H7 (cell line): ENCODE measurements around the gene RASGRP1. TPM values are rescaled to one million over a fixed set of nuclear protein-coding genes. Genes with fewer than 3 reads are reported as not detected.
A peak's percentile ranks its signal among the peaks of the same experiment; 100 is the strongest.

Experiments
- DNase-seq: peaks from one replicate; pipeline ENCODE4 v3.0.0; 2012
- H3K27me3 ChIP-seq: 2 replicates; pipeline ENCODE4 v1.6.0; 2011; ENCODE audit warnings: mild to moderate bottlenecking, low read length; ENCODE audit not compliant: control insufficient read depth, insufficient read depth
- H3K36me3 ChIP-seq: replicated peaks from 2 replicates; pipeline ENCODE4 v1.5.1; 2011; ENCODE audit warnings: low read length; ENCODE audit not compliant: control insufficient read depth, insufficient read depth
- H3K4me3 ChIP-seq: 2 replicates; pipeline ENCODE4 v1.5.1; 2011; ENCODE audit warnings: low read depth, mild to moderate bottlenecking, control low read depth, low read length, moderate library complexity; ENCODE audit not compliant: insufficient read depth
- total RNA-seq: library from RNA; depleted of rRNA; stranded (reverse); fragments of >200 nt; shearing (Covaris generic); gene quantifications from 2 replicates; pipeline ENCODE4 v1.2.3, GENCODE V29; 2014

RASGRP1 gene
- total RNA-seq, 1 experiment from 2014 or later: 2.8 TPM

DNA sequence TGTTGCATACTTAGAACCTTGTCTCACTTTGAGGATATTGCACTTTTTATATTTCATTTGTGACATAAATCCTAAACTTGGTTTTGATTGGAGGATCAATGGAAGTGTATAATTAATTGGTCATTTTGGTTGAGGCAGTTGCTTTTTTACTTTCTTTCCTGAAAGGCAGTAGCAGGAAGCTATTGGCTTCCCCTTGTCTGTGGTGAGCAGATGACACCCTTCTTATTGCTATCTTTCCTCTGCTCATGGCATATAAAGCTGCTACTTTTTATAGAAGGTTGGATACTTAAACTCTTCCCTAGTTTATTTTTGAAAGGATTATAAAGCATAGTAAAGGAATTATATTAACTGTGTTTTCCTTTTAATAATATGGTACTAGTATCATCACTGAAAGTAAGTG, 82.0 kb downstream of the RASGRP1 start:
- H3K4me3 ChIP-seq: no peak overlapping the region
- no peaks in the 10 kb centered on the region; the same call in none of the 2 replicates for H3K36me3 ChIP-seq
- no peak for DNase-seq
- H3K27me3 ChIP-seq: no peaks in the 10 kb centered on the region

DNA sequence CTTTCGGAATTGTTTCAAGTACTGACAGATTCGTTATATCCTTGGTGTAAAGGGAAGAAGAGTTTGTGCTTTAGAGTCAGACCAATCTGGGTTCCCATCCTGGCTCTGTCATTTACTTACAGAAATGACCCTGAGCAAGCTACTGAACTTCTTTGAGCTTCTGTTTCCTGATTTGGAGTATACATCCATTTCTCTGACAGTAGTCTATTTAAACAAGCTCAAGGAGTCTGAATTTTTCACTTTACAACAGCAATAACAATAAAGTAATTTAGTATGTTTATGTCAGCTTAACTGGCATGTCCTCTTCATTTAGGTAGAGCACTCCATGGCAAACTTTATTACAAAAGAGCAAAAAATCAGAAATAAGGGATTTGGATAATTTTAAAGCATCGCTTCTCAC, 82.9 kb downstream of the RASGRP1 start:
- no peak for DNase-seq
- Histone ChIP-seq H3K4me3 (no peak overlapping the region), H3K27me3 (no peaks in the 10 kb centered on the region), H3K36me3 (no peaks in the 10 kb centered on the region; the same call in none of the 2 replicates)

DNA sequence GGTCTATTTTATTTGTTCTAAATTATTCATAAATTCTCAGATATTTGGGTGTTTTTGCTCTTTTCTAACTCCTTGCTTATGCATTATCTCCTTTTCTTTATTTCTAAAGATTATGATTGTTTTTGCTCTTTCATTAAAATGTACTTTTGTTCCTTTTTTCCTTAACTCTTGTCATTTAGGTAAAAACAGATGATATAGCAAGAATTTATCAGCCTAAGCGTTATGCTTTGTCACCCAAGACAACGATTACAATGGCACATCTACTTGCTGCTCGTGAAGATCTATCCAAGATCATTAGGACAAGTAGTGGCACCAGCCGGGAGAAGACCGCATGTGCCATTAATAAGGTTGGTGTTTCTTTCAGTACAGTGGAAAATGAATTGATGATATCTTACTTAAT, 83.5 kb downstream of the RASGRP1 start:
- DNase-seq: no peak
- Histone ChIP-seq H3K36me3 (no peaks in the 10 kb centered on the region; the same call in none of the 2 replicates), H3K27me3 (no peaks in the 10 kb centered on the region), H3K4me3 (no peak overlapping the region)

DNA sequence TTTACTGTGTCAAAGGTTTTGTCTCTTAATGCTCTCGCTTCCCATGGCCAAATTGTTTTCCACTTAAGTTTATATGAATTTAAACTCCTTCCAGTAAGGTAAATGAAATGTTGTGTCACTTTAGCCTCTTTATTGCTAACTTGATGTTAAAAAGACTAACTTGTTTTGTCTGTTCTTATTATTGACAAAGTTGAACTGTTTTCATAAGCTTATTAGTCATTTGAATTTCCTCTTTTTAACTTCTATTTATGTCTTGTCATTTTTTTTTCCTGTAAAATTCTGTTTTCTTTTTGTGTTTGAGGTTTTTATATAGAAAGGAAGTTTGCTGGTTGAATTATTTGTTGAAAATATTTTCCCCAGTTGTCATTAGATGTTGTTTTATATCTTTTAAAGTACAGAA, 84.9 kb downstream of the RASGRP1 start:
- no peak overlapping the region for H3K4me3 ChIP-seq

DNA sequence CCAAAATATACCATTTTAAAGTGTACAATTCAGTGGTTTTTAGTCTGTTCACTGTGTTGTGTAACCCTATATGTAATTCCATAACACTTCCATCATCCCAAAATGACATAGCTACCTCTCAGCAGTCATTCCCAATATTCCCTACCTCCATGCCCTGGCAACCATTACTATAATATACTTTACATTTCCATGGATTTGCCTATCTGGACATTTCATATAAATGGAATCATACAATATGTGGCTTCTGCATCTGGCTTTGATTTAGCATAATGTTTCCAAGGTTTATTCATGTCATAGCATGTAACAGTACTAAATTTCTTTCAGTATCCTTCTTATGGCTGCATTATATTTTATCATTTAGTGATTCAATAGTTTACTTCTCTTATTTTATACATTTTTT, 85.3 kb downstream of the RASGRP1 start:
- Histone ChIP-seq H3K27me3 (no peaks in the 10 kb centered on the region), H3K36me3 (peaks cover 5% of the 10 kb centered on the region), H3K4me3 (no peak overlapping the region)
- no peak for DNase-seq

More for the DNA sequence above, 84.9 kb downstream of the RASGRP1 start:
- DNase-seq: no peak
- no peaks in the 10 kb centered on the region for H3K27me3 ChIP-seq
- peaks cover under 1% of the 10 kb centered on the region for H3K36me3 ChIP-seq

DNA sequence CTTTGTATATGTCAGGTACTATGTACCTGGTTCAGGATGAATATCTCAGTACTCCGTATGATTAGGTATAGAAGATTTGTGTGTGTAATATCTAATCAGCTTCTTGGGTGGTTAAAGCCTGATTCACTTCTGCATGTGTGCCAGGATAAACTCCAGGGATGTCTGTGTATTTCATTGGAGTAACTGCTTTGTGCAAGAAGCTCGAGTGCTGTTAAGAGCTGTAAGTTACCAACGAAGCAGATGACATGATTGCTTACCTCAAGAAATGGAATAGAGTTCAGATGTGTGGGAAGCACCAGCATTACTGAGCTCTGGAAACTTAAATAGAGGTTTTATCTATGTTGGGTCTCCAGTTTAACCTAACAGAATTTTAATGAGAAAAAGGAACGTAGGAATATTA, 87.0 kb downstream of the RASGRP1 start:
- peaks cover 5% of the 10 kb centered on the region for H3K36me3 ChIP-seq
- no peaks in the 10 kb centered on the region for H3K27me3 ChIP-seq
- DNase-seq: no peak
- no peak overlapping the region for H3K4me3 ChIP-seq

DNA sequence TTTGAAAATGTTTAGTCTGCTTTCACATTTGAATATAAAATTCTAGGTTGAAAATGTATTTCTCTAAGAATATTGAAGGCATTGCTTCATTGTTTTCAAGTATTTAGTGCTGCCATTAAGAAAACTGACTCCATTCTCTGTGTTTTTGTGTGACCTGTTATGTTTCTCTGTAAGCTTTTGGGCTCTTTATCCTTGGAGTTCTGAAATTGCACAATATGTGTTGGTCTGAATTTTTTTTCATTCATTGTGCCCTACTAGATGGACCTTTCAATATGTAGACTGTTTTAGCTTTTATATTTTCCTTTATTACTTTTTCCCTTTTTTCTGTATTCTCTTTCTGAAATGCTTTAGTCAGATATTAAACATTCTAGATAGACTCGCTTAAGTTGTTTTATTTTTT, 88.5 kb downstream of the RASGRP1 start:
- Histone ChIP-seq H3K27me3 (no peaks in the 10 kb centered on the region), H3K36me3 (peaks cover 5% of the 10 kb centered on the region), H3K4me3 (no peak overlapping the region)
- DNase-seq: no peak

DNA sequence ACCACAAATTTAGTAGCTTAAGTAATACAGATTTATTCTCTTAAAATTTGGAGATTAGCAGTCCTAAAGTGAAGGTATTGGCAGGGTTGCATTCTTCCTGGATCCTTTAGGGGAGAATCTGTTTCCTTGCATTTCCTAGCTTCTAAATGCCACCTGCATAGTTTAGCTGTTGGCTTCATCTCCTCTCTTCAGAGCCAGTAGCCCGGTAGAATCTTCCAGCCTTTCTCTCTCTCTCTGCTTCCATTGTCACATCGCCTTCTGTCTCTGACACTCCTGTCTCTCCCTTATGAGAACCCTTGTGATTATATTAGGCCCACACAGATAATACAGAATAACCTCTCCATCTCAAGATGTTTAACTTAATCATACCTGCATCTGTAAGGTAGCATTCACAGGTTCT, 89.3 kb downstream of the RASGRP1 start:
- H3K27me3 ChIP-seq: no peaks in the 10 kb centered on the region
- no peak for DNase-seq
- H3K36me3 ChIP-seq: peaks cover 5% of the 10 kb centered on the region

DNA sequence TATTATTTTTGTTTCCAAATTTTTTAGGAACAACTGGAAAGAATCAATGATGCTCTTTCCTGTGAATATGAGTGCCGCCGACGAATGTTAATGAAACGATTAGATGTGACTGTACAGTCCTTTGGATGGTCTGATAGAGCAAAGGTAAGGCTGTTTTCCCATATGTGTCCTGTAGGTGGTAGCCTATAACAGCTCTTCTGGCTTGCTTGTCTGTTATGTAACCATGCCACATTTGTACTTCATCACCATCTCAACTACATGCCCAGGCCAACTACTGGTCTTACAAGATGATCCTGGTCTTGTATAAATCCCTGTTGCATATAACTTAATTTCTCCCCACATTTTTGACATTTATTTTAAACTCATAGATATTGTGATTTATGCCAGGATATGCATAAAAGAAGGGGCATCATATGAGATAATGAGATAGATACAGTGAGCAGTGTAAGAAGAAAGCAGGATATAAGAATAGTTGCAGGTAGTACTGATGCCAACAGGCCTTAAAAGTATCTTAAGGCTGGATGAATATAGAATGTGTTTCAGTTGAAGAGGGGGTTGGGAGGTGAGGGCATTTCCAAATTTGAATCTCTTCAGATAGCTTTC, 90.4 kb downstream of the RASGRP1 start:
- peak; percentile 44 for DNase-seq
- H3K4me3 ChIP-seq: no peak overlapping the region
- no peaks in the 10 kb centered on the region for H3K27me3 ChIP-seq
- peaks cover 5% of the 10 kb centered on the region for H3K36me3 ChIP-seq

More for the DNA sequence above, 89.3 kb downstream of the RASGRP1 start:
- H3K4me3 ChIP-seq: no peak overlapping the region

DNA sequence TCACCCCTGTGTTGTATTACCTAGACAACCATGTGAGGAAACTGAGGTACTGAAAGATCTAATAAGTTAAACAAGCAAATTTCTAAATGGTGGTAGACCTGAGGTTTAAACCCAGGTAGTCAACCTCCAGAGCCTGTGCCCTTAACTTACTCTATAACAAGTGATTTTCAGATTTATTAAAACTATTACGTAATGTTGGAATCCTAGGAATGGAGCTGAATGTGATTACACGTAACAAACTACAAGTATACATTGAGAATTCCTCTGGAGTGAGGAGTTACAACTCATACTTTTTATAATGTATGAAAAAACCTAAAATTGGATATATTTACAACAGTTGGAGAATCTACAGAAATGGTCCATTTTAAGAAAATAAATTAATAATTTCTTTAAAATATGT, 92.6 kb downstream of the RASGRP1 start:
- Histone ChIP-seq H3K27me3 (no peaks in the 10 kb centered on the region), H3K36me3 (peaks cover 5% of the 10 kb centered on the region), H3K4me3 (no peak overlapping the region)
- no peak for DNase-seq

DNA sequence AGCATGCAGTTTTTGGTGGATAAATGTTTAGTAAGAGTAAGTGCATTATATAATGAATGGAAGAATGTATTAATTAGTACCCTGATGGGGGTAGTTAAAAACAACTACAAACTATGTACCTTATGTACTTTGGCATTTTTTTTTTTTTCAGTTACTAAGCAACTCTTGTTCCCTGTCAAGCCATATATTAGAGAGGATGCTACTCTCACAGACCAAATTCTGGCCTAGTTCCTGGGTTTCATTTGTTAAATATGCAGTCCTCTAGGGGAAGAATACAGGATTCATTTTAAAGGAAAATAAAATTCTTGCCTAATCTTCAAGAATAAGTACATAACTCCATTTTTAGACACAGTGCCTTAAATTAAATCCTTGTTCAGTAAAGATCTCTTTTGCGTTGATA, 93.8 kb downstream of the RASGRP1 start:
- no peak for DNase-seq
- Histone ChIP-seq H3K4me3 (no peak overlapping the region), H3K36me3 (peaks cover 5% of the 10 kb centered on the region), H3K27me3 (no peaks in the 10 kb centered on the region)

DNA sequence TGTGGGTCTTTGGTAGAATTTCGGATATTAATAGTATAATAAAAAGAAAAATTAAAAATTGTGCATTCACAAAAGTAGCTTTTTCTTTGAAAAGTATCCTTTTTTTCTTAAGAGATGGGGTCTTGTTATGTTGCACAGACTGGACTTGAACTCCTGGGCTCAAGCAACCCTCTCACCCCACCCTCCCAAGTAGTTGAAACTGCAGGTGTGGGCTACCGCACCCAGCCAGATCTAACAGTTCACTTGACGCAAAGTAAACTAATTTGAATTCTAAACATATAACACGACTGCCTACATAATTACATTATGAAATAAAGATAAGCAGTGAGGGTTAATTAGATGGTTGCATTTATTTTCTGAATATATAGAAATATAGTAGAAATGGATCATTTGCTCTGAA, 99.9 kb downstream of the RASGRP1 start:
- Histone ChIP-seq H3K4me3 (no peak overlapping the region), H3K36me3 (no peaks in the 10 kb centered on the region; the same call in 1 of the 2 replicates), H3K27me3 (no peaks in the 10 kb centered on the region)
- DNase-seq: no peak

DNA sequence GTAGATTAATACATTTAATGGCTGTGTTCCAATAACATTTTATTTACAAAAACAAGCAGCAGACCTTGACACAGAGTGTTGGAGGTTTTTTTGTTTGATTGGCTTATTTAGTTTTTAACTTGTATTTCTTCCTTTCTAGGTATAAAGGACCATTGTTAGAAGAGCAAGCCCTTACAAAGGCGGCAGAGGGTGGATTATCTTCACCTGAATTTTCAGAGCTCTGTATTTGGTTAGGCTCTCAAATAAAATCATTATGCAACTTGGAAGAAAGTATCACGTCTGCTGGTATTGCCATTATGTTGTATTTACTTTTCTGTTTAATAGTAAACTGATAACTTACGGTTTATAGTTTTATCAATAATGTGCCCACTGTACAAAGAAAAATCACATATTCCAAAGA, 100.7 kb downstream of the RASGRP1 start:
- no peaks in the 10 kb centered on the region; the same call in 1 of the 2 replicates for H3K36me3 ChIP-seq
- H3K4me3 ChIP-seq: no peak overlapping the region
- no peaks in the 10 kb centered on the region for H3K27me3 ChIP-seq
- no peak for DNase-seq

DNA sequence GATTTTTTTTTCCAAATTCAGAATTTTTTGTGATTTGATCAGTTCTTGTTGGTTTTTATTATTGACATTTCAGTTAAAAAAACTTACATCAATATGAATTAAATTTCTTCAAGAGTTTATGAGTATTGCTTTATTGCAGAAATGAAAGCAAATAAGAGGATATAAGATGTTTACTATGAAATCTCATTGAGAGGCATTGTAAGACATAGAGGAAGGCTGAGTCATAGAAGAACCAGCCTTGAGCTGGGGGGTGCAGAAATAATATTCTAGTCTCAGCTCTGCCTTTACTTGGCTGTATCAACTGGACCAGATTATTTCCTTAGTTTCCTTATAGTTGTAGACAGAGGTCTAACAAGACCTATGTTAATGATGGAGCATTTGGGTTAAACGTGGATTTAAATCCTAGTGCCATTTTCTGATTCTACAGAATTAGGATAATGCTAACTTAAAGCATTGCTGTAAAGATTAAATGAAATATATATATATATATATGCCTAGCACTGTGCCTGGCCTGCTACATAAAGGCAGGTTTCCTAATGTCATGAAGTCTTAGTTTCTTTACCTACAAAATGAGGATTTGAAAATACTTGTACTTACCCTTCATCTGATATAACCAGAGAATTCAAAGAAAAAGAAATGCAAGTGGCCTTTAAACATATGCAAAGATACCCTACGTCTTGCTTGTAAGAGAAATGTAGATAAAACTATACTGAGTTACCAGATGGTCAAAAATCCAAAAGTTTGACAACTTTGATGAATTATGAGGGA, 103.4 kb downstream of the RASGRP1 start:
- Histone ChIP-seq H3K36me3 (no peaks in the 10 kb centered on the region; the same call in 1 of the 2 replicates), H3K27me3 (no peaks in the 10 kb centered on the region), H3K4me3 (no peak overlapping the region)
- DNase-seq: no peak

DNA sequence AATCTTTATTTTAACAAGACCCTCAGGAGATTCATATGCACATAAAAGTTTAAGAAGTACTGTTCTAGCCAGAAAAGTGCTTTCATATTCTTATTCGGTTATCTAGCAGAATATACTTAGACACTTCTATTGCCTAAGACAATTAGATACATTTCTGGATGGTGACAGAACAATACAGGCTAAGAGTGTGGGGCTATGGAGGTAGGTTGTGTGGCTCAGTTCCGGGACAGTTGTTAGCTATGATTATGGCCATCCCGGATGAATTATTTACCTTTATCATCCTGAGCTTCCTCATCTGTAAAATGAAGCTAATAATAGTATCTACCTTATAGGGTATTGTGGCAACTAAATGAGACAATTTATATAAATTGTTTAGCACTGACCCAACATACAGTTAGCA, 104.1 kb downstream of the RASGRP1 start:
- DNase-seq: no peak
- no peak overlapping the region for H3K4me3 ChIP-seq
- no peaks in the 10 kb centered on the region for H3K27me3 ChIP-seq
- no peaks in the 10 kb centered on the region; the same call in 1 of the 2 replicates for H3K36me3 ChIP-seq
